Embryonic facial prominence (tissue), 1 donor: ENCODE measurements around the gene PARP11.
"Not testable (repeated sequence)": the region's sequence is repeated elsewhere in the genome, so short reads cannot be mapped to it uniquely, and the experiment has no call there.

Experiments used
- DNase-seq: peaks from one replicate; pipeline ENCODE4 v3.0.0-alpha.2; 2016; ENCODE audit errors: extremely low spot score

The PARP11 gene

GRCh38 chr12:3882896-3883564 lies 9.8 kb upstream of the PARP11 start:
- no peak for DNase-seq

DNA sequence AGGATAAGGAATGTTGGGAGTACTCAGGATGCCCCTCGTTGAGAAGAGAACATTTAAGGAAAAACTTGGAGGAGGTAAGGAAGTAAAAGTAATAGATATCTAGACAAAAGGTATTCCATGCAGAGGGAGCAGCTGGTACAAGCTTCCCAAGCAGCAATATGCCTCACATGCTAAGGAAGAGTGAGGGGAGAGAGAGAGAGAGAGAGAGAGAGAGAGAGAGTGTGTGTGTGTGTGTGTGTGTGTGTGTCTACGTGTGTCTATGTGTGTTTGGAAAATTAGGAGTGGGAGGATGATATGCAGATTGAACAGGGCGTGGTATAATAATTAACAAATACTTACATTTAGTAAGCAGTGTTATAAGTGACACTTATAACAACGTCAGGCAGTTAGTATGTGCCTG lies 9.2 kb upstream of the PARP11 start:
- DNase-seq, result no peak

DNA sequence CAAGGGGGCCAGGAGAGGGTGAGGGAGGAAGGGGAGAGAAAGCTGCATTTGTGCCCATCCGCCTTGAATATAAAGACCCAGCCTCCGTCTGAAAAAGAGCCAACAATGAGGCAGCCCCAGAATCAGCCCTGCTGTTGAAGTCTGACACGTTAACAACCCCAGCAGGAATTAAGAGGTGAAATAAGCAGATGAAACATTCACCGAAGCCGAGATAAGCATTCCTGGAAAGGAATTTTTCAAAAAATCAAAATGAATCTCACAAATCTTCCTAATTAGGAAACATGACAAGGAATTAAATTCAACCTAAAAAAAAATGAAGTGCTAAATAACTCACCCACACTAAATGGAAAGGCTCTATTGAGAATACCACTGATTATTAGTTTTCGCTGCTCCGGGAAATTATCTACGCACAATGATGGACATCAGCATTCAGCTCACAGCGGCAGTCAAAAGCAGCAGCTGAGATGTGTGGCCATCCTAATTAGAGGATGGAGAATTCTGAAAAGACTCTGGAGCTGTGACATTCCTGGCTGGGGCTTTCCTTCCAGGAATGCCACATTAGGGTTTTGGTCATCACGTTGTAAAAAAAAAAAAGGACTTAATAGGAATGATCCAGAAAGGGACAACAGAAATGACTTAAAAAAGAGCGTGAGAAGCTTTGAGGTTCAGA lies 8.2 kb upstream of the PARP11 start:
- no peak for DNase-seq

- no peak for DNase-seq
Observed at GRCh38 chr12:3879846-3880245, 6.6 kb upstream of the PARP11 start.

DNA sequence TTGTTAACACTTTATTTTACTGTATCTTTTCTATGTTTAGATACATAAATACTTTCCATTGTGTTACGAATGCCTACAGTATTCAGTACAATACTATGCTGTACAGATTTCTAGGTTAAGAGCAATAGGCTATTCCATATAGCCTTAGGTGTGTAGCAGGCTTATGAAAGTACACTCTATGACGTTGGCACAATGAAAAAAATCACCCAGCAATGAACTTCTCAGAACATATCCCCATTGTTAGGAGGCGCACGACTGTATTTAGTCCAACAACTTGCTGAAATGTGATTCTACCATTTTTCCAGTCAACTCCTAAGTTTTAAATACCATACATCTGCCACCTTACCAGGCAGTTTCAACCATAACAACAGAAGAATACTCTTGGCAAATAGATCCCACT lies 1.8 kb downstream of the PARP11 start:
- no peak for DNase-seq

DNA sequence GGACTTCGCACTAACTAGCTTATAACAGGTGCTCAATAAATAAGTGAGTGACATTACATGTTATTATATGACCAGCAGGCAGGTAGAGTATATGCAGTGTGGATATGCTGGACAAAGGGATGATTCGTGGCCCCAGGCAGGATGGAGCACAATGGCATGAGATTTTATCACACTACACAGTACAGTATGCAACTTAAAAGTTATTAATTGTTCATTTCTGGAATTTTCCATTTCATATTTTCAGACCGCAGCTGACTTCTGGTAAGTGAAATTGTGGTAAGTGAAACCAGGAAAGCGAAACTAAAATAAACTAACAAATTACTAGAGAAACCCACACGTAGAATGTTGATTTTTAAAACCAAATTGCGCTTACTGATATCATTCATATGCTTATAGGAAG lies 3.3 kb downstream of the PARP11 start:
- DNase-seq, result no peak

DNA sequence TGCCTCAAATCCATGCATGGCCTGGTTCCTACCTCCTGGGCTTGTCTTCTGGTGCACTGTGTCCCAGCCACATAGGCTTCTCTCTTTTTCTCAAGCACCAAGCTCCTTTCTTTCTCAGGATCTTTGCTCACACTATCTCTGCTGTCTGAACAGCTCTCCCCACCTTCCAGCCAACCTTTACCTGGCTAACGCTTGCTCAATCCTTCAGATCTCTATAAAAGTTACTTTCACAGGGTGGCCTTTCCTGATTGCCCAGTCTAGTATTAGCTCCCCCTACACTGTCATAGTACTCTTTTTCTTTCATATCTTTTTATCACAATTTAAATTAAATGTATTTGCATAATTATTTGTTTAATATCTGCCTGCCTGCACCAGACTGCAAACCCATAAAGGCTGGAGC lies 3.8 kb downstream of the PARP11 start:
- no peak for DNase-seq

DNA sequence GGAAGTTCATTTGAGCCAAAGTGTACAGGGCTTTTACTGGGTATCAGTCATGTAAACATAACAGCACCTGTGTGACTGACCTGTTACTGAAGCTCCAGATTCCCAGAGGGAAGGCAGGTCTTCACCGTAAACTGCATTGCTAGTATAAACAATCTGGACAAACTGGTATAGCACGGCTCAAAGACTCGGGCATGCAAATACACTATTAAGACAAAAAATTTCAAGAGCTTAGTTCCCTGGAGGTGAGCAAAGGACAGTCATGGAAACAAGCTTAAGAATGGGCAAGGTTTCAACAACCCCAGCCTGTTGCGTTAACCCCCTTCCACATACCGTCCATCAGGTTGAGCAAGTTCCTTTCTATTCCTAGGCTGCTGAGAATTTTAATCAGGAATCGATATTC lies 9.4 kb downstream of the PARP11 start:
- DNase-seq, result no peak

DNA sequence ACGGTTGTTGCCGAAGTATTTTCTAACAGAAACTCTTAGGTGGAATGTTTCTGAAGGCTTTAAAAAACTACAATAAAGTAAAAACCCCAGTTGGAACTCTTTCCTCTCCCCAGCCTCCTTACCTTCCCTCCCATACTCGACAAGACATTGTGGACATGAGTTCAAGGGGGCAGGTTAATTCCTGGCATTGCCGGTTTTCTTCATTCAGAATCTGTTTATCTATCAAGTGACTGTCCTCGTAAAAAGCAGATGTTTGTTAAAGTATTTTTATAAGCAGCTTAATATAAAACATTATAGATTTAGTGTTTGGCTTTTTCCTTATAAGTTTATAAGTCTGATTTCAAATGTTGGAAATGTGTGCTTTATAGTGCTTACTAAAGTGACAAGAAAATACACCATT lies 30.7 kb downstream of the PARP11 start:
- DNase-seq, result no peak

DNA sequence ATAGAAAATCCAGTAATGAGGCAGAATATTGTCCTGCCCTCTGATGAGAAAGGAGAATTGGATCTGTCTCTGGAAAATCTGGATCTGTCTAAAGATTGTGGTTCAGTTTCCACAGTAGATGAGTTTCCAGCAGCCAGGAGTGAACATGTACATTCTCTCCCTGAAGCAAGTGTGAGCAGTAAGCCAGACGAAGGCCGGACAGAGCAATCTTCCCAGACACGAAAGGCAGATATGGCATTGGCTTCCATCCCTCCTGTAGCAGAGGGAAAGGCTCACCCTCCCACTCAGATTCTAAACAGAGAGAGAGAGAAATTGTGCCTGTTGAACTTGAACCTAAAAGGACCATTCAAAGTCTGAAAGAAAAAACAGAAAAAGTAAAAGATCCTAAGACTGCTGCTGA lies 31.4 kb downstream of the PARP11 start:
- no peak for DNase-seq

DNA sequence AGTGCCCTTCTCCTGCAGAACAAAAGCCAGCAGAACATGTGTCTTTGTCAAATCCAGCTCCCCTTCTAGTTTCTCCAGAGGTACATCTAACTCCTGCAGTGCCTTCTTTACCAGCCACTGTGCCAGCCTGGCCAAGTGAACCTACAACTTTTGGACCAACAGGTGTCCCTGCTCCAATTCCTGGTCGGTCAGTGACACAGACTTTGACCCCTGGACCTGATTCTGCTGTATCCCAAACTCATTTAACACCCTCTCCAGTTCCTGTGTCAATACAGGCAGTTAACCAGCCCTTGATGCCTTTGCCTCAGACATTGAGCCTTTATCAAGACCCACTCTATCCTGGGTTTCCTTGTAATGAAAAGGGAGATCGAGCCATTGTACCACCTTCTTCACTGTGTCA lies 32.4 kb downstream of the PARP11 start:
- not testable (repeated sequence) for DNase-seq

GRCh38 chr12:3839745-3840144 lies 33.5 kb downstream of the PARP11 start:
- DNase-seq, result not testable (repeated sequence)

DNA sequence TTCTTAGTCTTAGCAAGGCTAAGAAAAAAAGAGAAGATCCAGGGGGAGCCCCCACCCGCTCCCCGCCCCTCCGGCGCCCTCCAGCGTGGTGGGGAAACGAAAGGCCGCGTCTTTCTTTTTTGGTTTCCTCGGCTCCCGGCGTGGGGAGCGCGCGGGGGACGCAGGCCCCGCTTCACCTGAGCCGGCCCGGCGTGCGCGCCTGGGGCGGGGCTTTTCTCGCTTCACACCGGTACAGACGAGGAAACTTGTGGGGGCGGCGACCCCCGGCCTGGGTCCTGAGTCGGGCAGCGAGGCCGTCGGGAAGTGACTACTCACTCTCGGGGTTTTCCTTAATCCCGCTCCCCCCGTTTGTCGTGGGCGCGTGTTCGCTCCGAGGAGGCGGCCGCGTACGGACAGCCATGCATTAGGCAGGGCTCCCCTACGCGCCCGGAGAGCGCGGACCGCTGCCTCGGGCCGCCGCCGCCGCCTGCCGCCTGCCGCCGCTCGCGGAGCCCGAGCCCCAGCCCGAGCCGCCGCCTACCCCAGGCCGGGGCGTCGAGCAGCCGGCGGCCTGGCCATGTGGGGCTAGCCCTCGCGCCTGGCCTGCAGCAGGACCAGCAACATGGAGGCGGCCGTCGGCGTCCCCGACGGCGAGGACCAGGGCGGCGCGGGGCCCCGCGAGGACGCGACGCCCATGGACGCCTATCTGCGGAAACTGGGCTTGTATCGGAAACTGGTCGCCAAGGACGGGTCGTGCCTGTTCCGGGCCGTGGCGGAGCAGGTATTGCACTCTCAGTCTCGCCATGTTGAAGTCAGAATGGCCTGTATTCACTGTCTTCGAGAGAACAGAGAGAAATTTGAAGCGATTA lies 34.3 kb downstream of the PARP11 start:
- not testable (repeated sequence) for DNase-seq

GRCh38 chr12:3838076-3838475 lies 35.1 kb downstream of the PARP11 start:
- DNase-seq, result no peak

DNA sequence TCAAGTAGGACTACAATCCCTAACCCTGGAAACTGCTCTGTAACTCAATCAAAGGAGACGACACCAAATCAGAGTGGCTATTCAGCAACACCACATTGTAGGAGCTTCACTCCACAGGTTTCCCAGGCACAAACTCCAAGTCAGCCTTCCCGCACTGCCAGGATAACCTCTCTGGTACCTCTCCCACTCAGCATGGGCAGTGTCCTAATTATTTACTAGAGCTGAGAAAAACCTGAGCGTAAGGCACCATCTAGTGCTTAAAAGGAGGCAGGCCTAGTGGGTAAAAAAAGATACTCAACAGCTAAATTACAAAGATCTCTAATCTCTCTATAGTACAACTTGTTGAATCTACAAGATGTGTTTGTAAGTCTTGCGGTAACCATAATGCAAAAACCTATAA lies 36.1 kb downstream of the PARP11 start:
- DNase-seq, result no peak

GRCh38 chr12:3836641-3837040 lies 36.6 kb downstream of the PARP11 start:
- DNase-seq, result no peak

DNA sequence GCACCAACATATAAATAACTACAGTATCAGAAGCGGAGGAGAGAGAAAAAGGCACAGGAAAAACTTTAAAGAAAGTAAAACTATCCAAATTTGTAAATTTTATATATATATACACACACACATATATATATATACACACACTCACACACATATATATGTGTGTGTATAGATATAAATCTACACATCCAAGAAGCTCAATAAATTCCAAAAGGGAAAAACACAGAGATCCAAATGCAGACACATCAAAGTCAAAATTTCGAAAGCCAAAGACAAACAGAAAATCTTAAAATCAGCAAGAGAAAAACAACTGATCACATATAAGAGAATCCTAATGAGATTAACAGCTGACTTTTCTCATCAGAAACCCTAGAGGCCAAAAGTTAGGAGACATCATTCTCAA lies 37.3 kb downstream of the PARP11 start:
- no peak for DNase-seq

DNA sequence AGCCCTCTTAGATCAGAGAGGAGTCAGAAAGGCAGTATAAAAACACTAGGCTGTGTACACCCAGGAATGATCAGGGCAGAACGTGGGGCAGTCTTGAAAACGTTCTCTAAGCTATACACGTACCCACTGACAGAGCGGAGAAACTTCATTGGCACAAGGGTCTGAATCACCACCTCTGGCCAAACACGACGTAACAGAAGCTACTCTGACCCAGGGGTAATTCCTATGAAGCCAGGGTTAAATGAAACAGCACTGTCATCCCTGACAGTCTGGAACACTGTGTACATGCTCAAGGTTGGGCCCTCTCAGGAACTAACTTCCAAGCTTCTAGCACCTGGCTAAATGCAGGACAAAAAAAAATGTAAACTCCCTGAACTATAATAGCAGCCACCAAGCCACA lies 38.4 kb downstream of the PARP11 start:
- DNase-seq, result no peak

DNA sequence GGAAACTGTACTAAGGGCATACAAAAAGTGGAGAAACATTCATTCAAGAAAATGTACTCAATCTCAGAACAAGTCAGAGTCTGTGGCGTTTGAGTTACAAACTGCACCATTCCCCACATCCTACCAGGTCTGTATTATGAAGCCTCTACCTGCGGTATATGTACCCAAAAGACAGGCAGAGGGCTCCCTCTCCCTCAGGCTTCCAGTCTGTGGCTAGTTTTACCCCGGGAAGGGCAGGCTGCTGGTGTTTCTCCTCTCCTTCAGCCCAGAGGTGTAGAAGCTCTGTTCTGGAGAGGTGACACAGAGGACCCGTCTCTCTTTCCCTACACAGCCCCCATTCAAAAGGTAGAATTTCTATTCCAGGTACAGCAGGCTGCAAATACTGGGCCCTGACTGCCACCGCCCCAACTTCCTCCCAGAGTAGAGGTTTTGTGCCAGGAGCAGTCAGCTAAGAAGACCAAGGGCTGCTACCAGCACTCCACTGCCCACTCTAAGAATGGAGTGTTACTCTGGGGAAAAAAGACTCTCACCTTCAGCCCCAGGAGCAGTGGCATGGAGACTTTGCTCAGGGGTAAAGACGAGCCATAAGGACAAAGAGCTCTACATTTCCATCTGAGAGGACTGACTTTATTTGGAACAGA lies 39.4 kb downstream of the PARP11 start:
- DNase-seq, result no peak

- no peak for DNase-seq
Observed at GRCh38 chr12:3832738-3833137, 40.5 kb downstream of the PARP11 start.

DNA sequence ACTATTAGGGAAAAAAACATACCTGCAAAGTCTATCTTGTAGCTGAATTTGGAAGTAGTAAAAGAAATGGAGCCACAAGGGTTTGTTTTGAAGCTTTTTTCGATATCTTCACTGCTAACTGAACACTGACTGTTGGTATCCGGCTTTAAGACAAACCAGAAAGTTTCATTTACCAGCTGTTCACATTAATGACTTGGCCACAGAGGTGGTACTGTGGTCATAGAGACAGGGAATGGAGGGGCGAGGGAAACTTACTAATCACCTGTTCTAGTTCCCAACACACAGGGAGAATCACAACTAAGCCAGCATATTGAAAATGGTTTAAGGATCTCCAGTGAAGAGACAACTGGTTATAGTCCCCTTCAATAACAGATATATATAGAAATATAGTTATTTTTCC lies 44.3 kb downstream of the PARP11 start:
- no peak for DNase-seq

DNA sequence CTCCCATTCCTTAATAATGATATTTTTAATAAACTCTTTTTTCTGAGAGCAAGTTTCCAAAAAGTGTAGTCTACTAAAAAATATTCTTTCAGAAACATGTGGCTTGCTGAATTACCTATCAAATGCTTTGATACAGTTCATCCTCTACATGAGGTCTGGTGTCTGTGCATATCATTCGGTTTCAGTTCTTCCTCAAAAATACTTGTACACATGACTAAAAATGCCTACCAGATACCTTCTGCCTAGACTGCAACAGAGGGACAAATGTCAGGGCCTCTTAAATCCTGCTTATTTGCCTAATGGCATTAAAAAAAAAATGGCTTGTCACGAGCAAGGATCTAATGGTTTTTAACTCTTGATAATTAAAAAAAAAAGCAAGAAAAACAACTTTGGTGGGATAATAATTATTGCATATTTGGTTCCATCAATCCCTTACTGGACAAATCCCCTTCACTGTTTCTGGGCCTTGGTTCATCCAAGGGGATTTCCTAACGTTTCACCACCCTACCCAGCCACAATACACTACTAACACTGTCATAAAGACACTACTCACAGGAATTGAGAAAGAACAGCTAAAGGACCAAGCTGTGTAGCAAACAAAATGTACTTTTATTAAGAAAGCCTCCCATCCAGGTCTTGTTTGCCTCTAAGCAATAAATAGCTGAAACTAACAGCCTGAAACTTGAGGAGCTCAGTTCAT lies 45.7 kb downstream of the PARP11 start:
- DNase-seq, result no peak
